ENCODE measurements around the gene CFAP210. TPM values are rescaled to one million over a fixed set of nuclear protein-coding genes. Genes with fewer than 3 reads are reported as not detected.

CFAP210 gene
- total RNA-seq, 2 experiments from 2014 or later, result not detected

GRCh38 chr2:169721016-169721415, 26.8 kb upstream of the CFAP210 start:
- H3K9me3 Mint-ChIP-seq, result no peaks in the 10 kb centered on the region
- no peaks in the 10 kb centered on the region for H3K36me3 Mint-ChIP-seq (ENCODE audit: low read depth)
- no peak for DNase-seq
- CTCF ChIA-PET, result no interaction called here
- H3K4me1 Mint-ChIP-seq, result no peaks in the 10 kb centered on the region
- POLR2A ChIA-PET, result no interaction called here
- peaks cover 5% of the 10 kb centered on the region for H3K27me3 Mint-ChIP-seq
- H3K4me3 Mint-ChIP-seq, result no peak overlapping the region
- no peak overlapping the region for H3K27ac Mint-ChIP-seq

- peaks cover 3% of the 10 kb centered on the region for H3K4me1 Mint-ChIP-seq
- no peak overlapping the region for H3K4me3 Mint-ChIP-seq
- H3K9me3 Mint-ChIP-seq, result no peaks in the 10 kb centered on the region
- no peak overlapping the region for H3K27ac Mint-ChIP-seq
- ChIA-PET CTCF (interaction anchor here (0.7 kb wide), 2 partner anchors 17 to 95 kb away, joined by 3 read pairs; no protein-coding TSS in a partner anchor), POLR2A (no interaction called here)
- H3K27me3 Mint-ChIP-seq, result no peaks in the 10 kb centered on the region
- no peaks in the 10 kb centered on the region for H3K36me3 Mint-ChIP-seq (ENCODE audit: low read depth)
- DNase-seq, result no peak
Observed at GRCh38 chr2:169718930-169719504, 24.8 kb upstream of the CFAP210 start.

- POLR2A ChIA-PET, result no interaction called here
- no peak for DNase-seq
- H3K36me3 Mint-ChIP-seq (ENCODE audit: low read depth), result no peaks in the 10 kb centered on the region
- no peak overlapping the region for H3K4me3 Mint-ChIP-seq
- H3K4me1 Mint-ChIP-seq, result peaks cover 3% of the 10 kb centered on the region
- H3K27me3 Mint-ChIP-seq, result no peaks in the 10 kb centered on the region
- H3K27ac Mint-ChIP-seq, result no peak overlapping the region
- no peaks in the 10 kb centered on the region for H3K9me3 Mint-ChIP-seq
- CTCF ChIA-PET, result no interaction called here
Observed at GRCh38 chr2:169717691-169718063, 23.5 kb upstream of the CFAP210 start.

- no peaks in the 10 kb centered on the region for H3K36me3 Mint-ChIP-seq (ENCODE audit: low read depth)
Observed at GRCh38 chr2:169716938-169717690, 22.9 kb upstream of the CFAP210 start.

GRCh38 chr2:169716238-169716886, 22.2 kb upstream of the CFAP210 start:
- POLR2A ChIA-PET, result no interaction called here
- CTCF ChIA-PET, result no interaction called here
- no peak for DNase-seq
- no peaks in the 10 kb centered on the region for H3K36me3 Mint-ChIP-seq (ENCODE audit: low read depth)
- H3K4me1 Mint-ChIP-seq, result peaks cover 8% of the 10 kb centered on the region
- H3K9me3 Mint-ChIP-seq, result peaks cover 5% of the 10 kb centered on the region
- no peak overlapping the region for H3K27ac Mint-ChIP-seq
- H3K27me3 Mint-ChIP-seq, result no peaks in the 10 kb centered on the region
- no peak overlapping the region for H3K4me3 Mint-ChIP-seq

More at GRCh38 chr2:169716938-169717690, 22.9 kb upstream of the CFAP210 start:
- DNase-seq, result no peak
- no peak overlapping the region for H3K27ac Mint-ChIP-seq
- POLR2A ChIA-PET, result no interaction called here
- H3K4me3 Mint-ChIP-seq, result no peak overlapping the region
- H3K4me1 Mint-ChIP-seq, result peaks cover 3% of the 10 kb centered on the region
- CTCF ChIA-PET, result no interaction called here
- H3K27me3 Mint-ChIP-seq, result no peaks in the 10 kb centered on the region
- no peaks in the 10 kb centered on the region for H3K9me3 Mint-ChIP-seq

- H3K4me3 Mint-ChIP-seq, result no peak overlapping the region
- DNase-seq, result no peak
- H3K4me1 Mint-ChIP-seq, result peaks cover 8% of the 10 kb centered on the region
- H3K9me3 Mint-ChIP-seq, result peaks cover 5% of the 10 kb centered on the region
- H3K27ac Mint-ChIP-seq, result no peak overlapping the region
- no peaks in the 10 kb centered on the region for H3K36me3 Mint-ChIP-seq (ENCODE audit: low read depth)
- no peaks in the 10 kb centered on the region for H3K27me3 Mint-ChIP-seq
- ChIA-PET CTCF (no interaction called here), POLR2A (no interaction called here)
Observed at GRCh38 chr2:169715379-169716237, 21.4 kb upstream of the CFAP210 start.

GRCh38 chr2:169714699-169715098, 20.5 kb upstream of the CFAP210 start:
- Mint-ChIP-seq H3K27me3 (no peaks in the 10 kb centered on the region), H3K4me3 (no peak overlapping the region), H3K36me3 (ENCODE audit: low read depth) (no peaks in the 10 kb centered on the region), H3K9me3 (peaks cover 5% of the 10 kb centered on the region), H3K4me1 (peaks cover 8% of the 10 kb centered on the region), H3K27ac (no peak overlapping the region)
- POLR2A ChIA-PET, result no interaction called here
- no peak for DNase-seq
- CTCF ChIA-PET, result no interaction called here

GRCh38 chr2:169713331-169713730, 19.1 kb upstream of the CFAP210 start:
- Mint-ChIP-seq H3K27ac (no peak overlapping the region), H3K4me1 (peaks cover 8% of the 10 kb centered on the region), H3K27me3 (no peaks in the 10 kb centered on the region), H3K9me3 (peaks cover 5% of the 10 kb centered on the region), H3K36me3 (ENCODE audit: low read depth) (no peaks in the 10 kb centered on the region), H3K4me3 (no peak overlapping the region)
- POLR2A ChIA-PET, result no interaction called here
- no peak for DNase-seq
- CTCF ChIA-PET, result no interaction called here

- DNase-seq, result no peak
- Mint-ChIP-seq H3K27me3 (no peaks in the 10 kb centered on the region), H3K4me1 (peaks cover 8% of the 10 kb centered on the region), H3K27ac (no peak overlapping the region), H3K4me3 (no peak overlapping the region), H3K9me3 (peaks cover 5% of the 10 kb centered on the region), H3K36me3 (ENCODE audit: low read depth) (no peaks in the 10 kb centered on the region)
- POLR2A ChIA-PET, result no interaction called here
- CTCF ChIA-PET, result no interaction called here
Observed at GRCh38 chr2:169712791-169713227, 18.6 kb upstream of the CFAP210 start.

- CTCF ChIA-PET, result no interaction called here
- Mint-ChIP-seq H3K36me3 (ENCODE audit: low read depth) (no peaks in the 10 kb centered on the region), H3K4me1 (peaks cover 8% of the 10 kb centered on the region), H3K27ac (no peak overlapping the region), H3K4me3 (no peak overlapping the region), H3K27me3 (no peaks in the 10 kb centered on the region), H3K9me3 (peaks cover 5% of the 10 kb centered on the region)
- POLR2A ChIA-PET, result no interaction called here
- no peak for DNase-seq
Observed at GRCh38 chr2:169711751-169712509, 17.7 kb upstream of the CFAP210 start.

GRCh38 chr2:169709981-169710380, 15.8 kb upstream of the CFAP210 start:
- ChIA-PET CTCF (interaction anchor here (0.7 kb wide), 1 partner anchor 286 kb away, joined by 3 read pairs; no protein-coding TSS in a partner anchor), POLR2A (no interaction called here)
- Mint-ChIP-seq H3K4me3 (no peak overlapping the region), H3K27me3 (no peaks in the 10 kb centered on the region), H3K4me1 (peaks cover 6% of the 10 kb centered on the region), H3K9me3 (peaks cover 5% of the 10 kb centered on the region), H3K36me3 (ENCODE audit: low read depth) (no peaks in the 10 kb centered on the region), H3K27ac (no peak overlapping the region)
- no peak for DNase-seq

- CTCF ChIA-PET, result interaction anchor here (0.7 kb wide), 1 partner anchor 287 kb away, joined by 3 read pairs; no protein-coding TSS in a partner anchor
- Mint-ChIP-seq H3K9me3 (peaks cover 5% of the 10 kb centered on the region), H3K27ac (no peak overlapping the region), H3K4me1 (peaks cover 5% of the 10 kb centered on the region), H3K4me3 (no peak overlapping the region), H3K27me3 (no peaks in the 10 kb centered on the region), H3K36me3 (ENCODE audit: low read depth) (no peaks in the 10 kb centered on the region)
- no peak for DNase-seq
- POLR2A ChIA-PET, result no interaction called here
Observed at GRCh38 chr2:169709331-169709730, 15.1 kb upstream of the CFAP210 start.
